ENCODE results near the gene ATXN2. TPM values are rescaled to one million over a fixed set of nuclear protein-coding genes. Genes with fewer than 3 reads are reported as not detected.
"Not testable (repeated sequence)": the region's sequence is repeated elsewhere in the genome, so short reads cannot be mapped to it uniquely, and the experiment has no call there.

Gene ATXN2
- total and polyA plus RNA-seq, 3 experiments from 2014 or later, result 27.7 to 44.9 (median 39.9) TPM

- Mint-ChIP-seq H3K27me3 (no peaks in the 10 kb centered on the region), H3K4me3 (no peak overlapping the region), H3K4me1 (peaks cover 17 to 39% (median 23%) of the 10 kb centered on the region in 3 donors), H3K36me3 (peaks cover 0 to 9% (median 3%) of the 10 kb centered on the region in 3 donors), H3K27ac (peak overlapping the region in 2 of 8 donors; percentile 17 to 54), H3K9me3 (no peaks in the 10 kb centered on the region)
- Histone ChIP-seq H3K4me3 (ENCODE audit: low read length) (no peak overlapping the region), H3K9me3 (ENCODE audit: low read length) (no peaks in the 10 kb centered on the region), H3K4me1 (ENCODE audit: insufficient read depth, low read length) (no peaks in the 10 kb centered on the region), H3K36me3 (ENCODE audit: insufficient read depth, low read length) (no peaks in the 10 kb centered on the region), H3K27me3 (ENCODE audit: insufficient read depth, low read length, poor library complexity, severe bottlenecking) (no peaks in the 10 kb centered on the region), H3K27ac (ENCODE audit: low read depth, low read length) (no peak overlapping the region)
- POLR2A ChIA-PET, result no interaction called here
- DNase-seq, result no peak
- CTCF ChIA-PET, result no interaction called here
Measured at GRCh38 chr12:111584959-111585358, 14.2 kb downstream of the ATXN2 start.

GRCh38 chr12:111583506-111583905 is 15.6 kb downstream of the ATXN2 start:
- H3K27me3 Mint-ChIP-seq; H3K4me3 Mint-ChIP-seq; H3K27ac Mint-ChIP-seq; H3K4me3 ChIP-seq (ENCODE audit: low read length); H3K9me3 Mint-ChIP-seq; CTCF ChIA-PET; H3K36me3 ChIP-seq (ENCODE audit: insufficient read depth, low read length); H3K4me1 ChIP-seq (ENCODE audit: insufficient read depth, low read length); H3K9me3 ChIP-seq (ENCODE audit: low read length); POLR2A ChIA-PET; DNase-seq; H3K27ac ChIP-seq (ENCODE audit: low read depth, low read length); H3K27me3 ChIP-seq (ENCODE audit: insufficient read depth, low read length, poor library complexity, severe bottlenecking): not testable (repeated sequence)
- peaks cover 20 to 42% (median 25%) of the 10 kb centered on the region in 3 donors for H3K4me1 Mint-ChIP-seq
- H3K36me3 Mint-ChIP-seq, result peaks cover 0 to 12% (median 3%) of the 10 kb centered on the region in 3 donors

GRCh38 chr12:111582133-111582747 is 16.9 kb downstream of the ATXN2 start:
- Mint-ChIP-seq H3K27ac (peak overlapping the region in 1 of 8 donors; percentile 64), H3K4me1 (peaks cover 24 to 41% (median 24%) of the 10 kb centered on the region in 3 donors), H3K36me3 (peaks cover 0 to 17% (median 5%) of the 10 kb centered on the region in 3 donors), H3K9me3 (no peaks in the 10 kb centered on the region), H3K27me3 (no peaks in the 10 kb centered on the region), H3K4me3 (no peak overlapping the region)
- Histone ChIP-seq H3K36me3 (ENCODE audit: insufficient read depth, low read length) (no peaks in the 10 kb centered on the region), H3K27ac (ENCODE audit: low read depth, low read length) (no peak overlapping the region), H3K27me3 (ENCODE audit: insufficient read depth, low read length, poor library complexity, severe bottlenecking) (no peaks in the 10 kb centered on the region), H3K4me1 (ENCODE audit: insufficient read depth, low read length) (no peaks in the 10 kb centered on the region), H3K9me3 (ENCODE audit: low read length) (no peaks in the 10 kb centered on the region), H3K4me3 (ENCODE audit: low read length) (no peak overlapping the region)
- CTCF ChIA-PET, result no interaction called here
- POLR2A ChIA-PET, result no interaction called here
- no peak for DNase-seq

- no peak overlapping the region for H3K27ac ChIP-seq (ENCODE audit: low read depth, low read length)
- H3K36me3 ChIP-seq (ENCODE audit: insufficient read depth, low read length), result no peaks in the 10 kb centered on the region
- H3K4me3 Mint-ChIP-seq, result peak overlapping the region in 1 of 7 donors; percentile 15
- no peaks in the 10 kb centered on the region for H3K27me3 ChIP-seq (ENCODE audit: insufficient read depth, low read length, poor library complexity, severe bottlenecking)
- DNase-seq, result no peak
- H3K36me3 Mint-ChIP-seq, result peaks cover 0 to 17% (median 5%) of the 10 kb centered on the region in 3 donors
- H3K27ac Mint-ChIP-seq, result peak overlapping the region in 5 of 8 donors; percentile 0 to 84 (median 52)
- H3K27me3 Mint-ChIP-seq, result no peaks in the 10 kb centered on the region
- H3K4me3 ChIP-seq (ENCODE audit: low read length), result no peak overlapping the region
- ChIA-PET CTCF (no interaction called here), POLR2A (no interaction called here)
- H3K9me3 Mint-ChIP-seq, result no peaks in the 10 kb centered on the region
- H3K4me1 Mint-ChIP-seq, result peaks cover 18 to 34% (median 19%) of the 10 kb centered on the region in 3 donors
- no peaks in the 10 kb centered on the region for H3K4me1 ChIP-seq (ENCODE audit: insufficient read depth, low read length)
- H3K9me3 ChIP-seq (ENCODE audit: low read length), result no peaks in the 10 kb centered on the region
Measured at GRCh38 chr12:111581434-111582132, 17.5 kb downstream of the ATXN2 start.

GRCh38 chr12:111580737-111581136 is 18.4 kb downstream of the ATXN2 start:
- H3K9me3 Mint-ChIP-seq, result no peaks in the 10 kb centered on the region
- Histone ChIP-seq H3K9me3 (ENCODE audit: low read length) (no peaks in the 10 kb centered on the region), H3K4me3 (ENCODE audit: low read length) (no peak overlapping the region), H3K36me3 (ENCODE audit: insufficient read depth, low read length) (no peaks in the 10 kb centered on the region), H3K4me1 (ENCODE audit: insufficient read depth, low read length) (no peaks in the 10 kb centered on the region), H3K27me3 (ENCODE audit: insufficient read depth, low read length, poor library complexity, severe bottlenecking) (no peaks in the 10 kb centered on the region), H3K27ac (ENCODE audit: low read depth, low read length) (no peak overlapping the region)
- no peak for DNase-seq
- peaks cover 18 to 32% (median 18%) of the 10 kb centered on the region in 3 donors for H3K4me1 Mint-ChIP-seq
- CTCF ChIA-PET, result no interaction called here
- no peaks in the 10 kb centered on the region for H3K27me3 Mint-ChIP-seq
- no peak overlapping the region for H3K4me3 Mint-ChIP-seq
- no peak overlapping the region for H3K27ac Mint-ChIP-seq
- POLR2A ChIA-PET, result no interaction called here
- H3K36me3 Mint-ChIP-seq, result peaks cover 0 to 17% (median 5%) of the 10 kb centered on the region in 3 donors

- no peak overlapping the region for H3K27ac Mint-ChIP-seq
- no peaks in the 10 kb centered on the region for H3K36me3 ChIP-seq (ENCODE audit: insufficient read depth, low read length)
- no peaks in the 10 kb centered on the region for H3K27me3 Mint-ChIP-seq
- H3K4me1 ChIP-seq (ENCODE audit: insufficient read depth, low read length), result no peaks in the 10 kb centered on the region
- H3K36me3 Mint-ChIP-seq, result peaks cover 0 to 17% (median 5%) of the 10 kb centered on the region in 3 donors
- no peaks in the 10 kb centered on the region for H3K27me3 ChIP-seq (ENCODE audit: insufficient read depth, low read length, poor library complexity, severe bottlenecking)
- CTCF ChIA-PET, result no interaction called here
- peaks cover 18 to 34% (median 18%) of the 10 kb centered on the region in 3 donors for H3K4me1 Mint-ChIP-seq
- no peaks in the 10 kb centered on the region for H3K9me3 Mint-ChIP-seq
- DNase-seq, result no peak
- no peak overlapping the region for H3K27ac ChIP-seq (ENCODE audit: low read depth, low read length)
- no peaks in the 10 kb centered on the region for H3K9me3 ChIP-seq (ENCODE audit: low read length)
- H3K4me3 ChIP-seq (ENCODE audit: low read length), result no peak overlapping the region
- POLR2A ChIA-PET, result no interaction called here
- H3K4me3 Mint-ChIP-seq, result no peak overlapping the region
Measured at GRCh38 chr12:111580119-111580425, 19.0 kb downstream of the ATXN2 start.

- Histone ChIP-seq H3K27me3 (ENCODE audit: insufficient read depth, low read length, poor library complexity, severe bottlenecking) (no peaks in the 10 kb centered on the region), H3K9me3 (ENCODE audit: low read length) (no peaks in the 10 kb centered on the region), H3K4me1 (ENCODE audit: insufficient read depth, low read length) (no peaks in the 10 kb centered on the region), H3K4me3 (ENCODE audit: low read length) (no peak overlapping the region), H3K27ac (ENCODE audit: low read depth, low read length) (no peak overlapping the region), H3K36me3 (ENCODE audit: insufficient read depth, low read length) (no peaks in the 10 kb centered on the region)
- DNase-seq, result no peak
- H3K36me3 Mint-ChIP-seq, result peaks cover 0 to 17% (median 5%) of the 10 kb centered on the region in 3 donors
- ChIA-PET CTCF (no interaction called here), POLR2A (no interaction called here)
- H3K4me1 Mint-ChIP-seq, result peaks cover 18 to 32% (median 23%) of the 10 kb centered on the region in 3 donors
- no peak overlapping the region for H3K4me3 Mint-ChIP-seq
- peak overlapping the region in 1 of 8 donors; percentile 61 for H3K27ac Mint-ChIP-seq
- no peaks in the 10 kb centered on the region for H3K9me3 Mint-ChIP-seq
- no peaks in the 10 kb centered on the region for H3K27me3 Mint-ChIP-seq
Measured at GRCh38 chr12:111578971-111579340, 20.2 kb downstream of the ATXN2 start.

GRCh38 chr12:111578276-111578970 is 20.7 kb downstream of the ATXN2 start:
- Histone ChIP-seq H3K4me3 (ENCODE audit: low read length) (no peak overlapping the region), H3K4me1 (ENCODE audit: insufficient read depth, low read length) (no peaks in the 10 kb centered on the region), H3K9me3 (ENCODE audit: low read length) (no peaks in the 10 kb centered on the region), H3K36me3 (ENCODE audit: insufficient read depth, low read length) (no peaks in the 10 kb centered on the region), H3K27me3 (ENCODE audit: insufficient read depth, low read length, poor library complexity, severe bottlenecking) (no peaks in the 10 kb centered on the region), H3K27ac (ENCODE audit: low read depth, low read length) (no peak overlapping the region)
- no peak overlapping the region for H3K4me3 Mint-ChIP-seq
- ChIA-PET CTCF (no interaction called here), POLR2A (no interaction called here)
- no peaks in the 10 kb centered on the region for H3K9me3 Mint-ChIP-seq
- no peaks in the 10 kb centered on the region for H3K27me3 Mint-ChIP-seq
- no peak for DNase-seq
- peaks cover 20 to 35% (median 23%) of the 10 kb centered on the region in 3 donors for H3K4me1 Mint-ChIP-seq
- peaks cover 0 to 19% (median 5%) of the 10 kb centered on the region in 3 donors for H3K36me3 Mint-ChIP-seq
- peak overlapping the region in 3 of 8 donors; percentile 15 to 61 (median 25) for H3K27ac Mint-ChIP-seq

Measured in CD8-positive, alpha-beta memory T cell (primary cell).